Measurements from ENCODE around the gene PLXDC2. TPM values are rescaled to one million over a fixed set of nuclear protein-coding genes. Genes with fewer than 3 reads are reported as not detected.

Gene PLXDC2
- total RNA-seq, 1 experiment from 2014 or later: 38.7 TPM

GRCh38 chr10:19847321-19847720 is 31.1 kb downstream of the PLXDC2 start:
- Histone ChIP-seq H2BK120ac (ENCODE audit: low read depth, low read length, poor library complexity, severe bottlenecking) (no peak overlapping the region), H3T11ph (ENCODE audit: low read length) (no peak overlapping the region), H3K4me2 (ENCODE audit: insufficient read depth, insufficient read length, low read length) (no peak overlapping the region), H3K9ac (ENCODE audit: extremely low read depth, insufficient read length, low read length) (no peak overlapping the region), H3K23me2 (ENCODE audit: insufficient read length, low read depth, low read length, poor library complexity, severe bottlenecking) (no peaks in the 10 kb centered on the region), H2BK12ac (ENCODE audit: insufficient read length, low read depth, low read length) (no peak overlapping the region), H3K27ac (ENCODE audit: insufficient read length, low read depth, low read length) (no peak overlapping the region), H3K27me3 (ENCODE audit: insufficient read depth, low read length) (no peaks in the 10 kb centered on the region), H2AK5ac (ENCODE audit: insufficient read length, low read length) (no peak overlapping the region), H3K4me1 (ENCODE audit: insufficient read depth, low read length) (peaks cover 15% of the 10 kb centered on the region; the same call in 1 of the 2 replicates), H3K23ac (ENCODE audit: insufficient read length, low read depth, low read length) (no peak overlapping the region), H3K79me1 (ENCODE audit: insufficient read depth, low read depth, low read length, poor library complexity, severe bottlenecking) (peaks cover 4% of the 10 kb centered on the region), H2BK20ac (ENCODE audit: low read depth, low read length, poor library complexity, severe bottlenecking) (no peak overlapping the region), H3K9me3 (ENCODE audit: control insufficient read depth, low read depth, low read length) (no peaks in the 10 kb centered on the region), H3K18ac (ENCODE audit: insufficient read length, low read depth, low read length) (no peak overlapping the region), H4K20me1 (ENCODE audit: control insufficient read depth, insufficient read depth, insufficient read length) (no peaks in the 10 kb centered on the region), H3K56ac (ENCODE audit: insufficient read length, low read depth, low read length) (no peak overlapping the region), H3K79me2 (ENCODE audit: insufficient read depth, low read length) (peaks cover 13% of the 10 kb centered on the region), H2BK15ac (ENCODE audit: low read depth, low read length) (no peak overlapping the region), H3K4ac (ENCODE audit: low read depth, low read length) (no peak overlapping the region), H4K8ac (replicated peaks; ENCODE audit: insufficient read length, low read depth, low read length) (no peak overlapping the region), H4K5ac (ENCODE audit: insufficient read length, low read depth, low read length) (no peak overlapping the region), H2BK5ac (ENCODE audit: insufficient read length, low read length) (no peak overlapping the region), H3K14ac (ENCODE audit: insufficient read depth, low read length) (no peak overlapping the region), H4K91ac (ENCODE audit: insufficient read length, low read depth, low read length) (no peak overlapping the region), H2AFZ (ENCODE audit: low read length) (no peak overlapping the region)
- Mint-ChIP-seq H3K27me3 (ENCODE audit: low read depth) (no peaks in the 10 kb centered on the region), H3K27ac (peak overlapping the region in 2 of 3 experiments; percentile 13 to 26; a peak in 2 of 7 replicates), H3K36me3 (ENCODE audit: insufficient read depth in 1 of 3, low read depth in 3 of 3) (peaks cover 0 to 4% (median 0%) of the 10 kb centered on the region in 3 experiments; a peak in 2 of 7 replicates), H3K4me1 (peaks cover 46 to 58% of the 10 kb centered on the region in 2 experiments), H3K9me3 (no peaks in the 10 kb centered on the region), H3K4me3 (no peak overlapping the region)
- TF ChIP-seq CTCF (conservative IDR thresholded peaks at IDR 0.05): no peak
- no CpG with 5 or more reads among the region's 4 CpGs for WGBS (ENCODE audit: extremely low coverage, insufficient read length, low lambda C conversion rate)
- DNase-seq: no peak

All from H9 (cell line).